Stimulated activated CD8-positive, alpha-beta memory T cell treated with anti-CD3 and anti-CD28 coated beads, Interleukin-12 subunit alpha, Interleukin-12 subunit beta, amount 100 ng/mL, for 1 hour (primary cell): ENCODE data around the gene PARD6G.

Source experiments
- DNase-seq: peaks from one replicate; pipeline ENCODE4 v3.0.0-alpha.2; 2020; ENCODE audit warnings: low read depth

The PARD6G gene

GRCh38 chr18:80143881-80144280 is 103.4 kb downstream of the PARD6G start:
- no peak for DNase-seq

- DNase-seq, result no peak
Observed at GRCh38 chr18:80140455-80140985, 106.8 kb downstream of the PARD6G start.

- DNase-seq, result no peak
Observed at GRCh38 chr18:80137976-80138375, 109.3 kb downstream of the PARD6G start.

GRCh38 chr18:80137137-80137536 is 110.2 kb downstream of the PARD6G start:
- DNase-seq, result no peak

- DNase-seq, result no peak
Observed at GRCh38 chr18:80136679-80137078, 110.6 kb downstream of the PARD6G start.

GRCh38 chr18:80135136-80135535 is 112.2 kb downstream of the PARD6G start:
- DNase-seq, result no peak

DNA sequence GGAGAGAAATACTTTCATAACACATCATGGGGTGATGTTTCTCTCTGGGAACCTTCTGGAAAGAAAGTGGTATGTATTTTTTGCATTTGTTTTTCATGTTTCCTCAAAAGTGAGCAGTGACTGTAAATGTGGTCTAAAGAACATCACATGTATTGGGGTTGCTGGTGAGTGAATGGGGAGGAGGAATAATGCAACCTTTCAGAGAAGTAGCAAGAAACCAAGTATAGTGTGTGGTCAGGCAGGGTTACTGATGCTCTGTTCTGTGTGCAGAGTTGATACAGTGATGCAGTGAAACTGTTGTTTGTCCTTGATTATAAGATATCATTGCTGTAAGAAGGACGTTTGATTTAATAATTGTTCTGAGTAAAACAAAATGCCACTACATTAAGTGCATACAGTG is 114.2 kb downstream of the PARD6G start:
- DNase-seq, result no peak

DNA sequence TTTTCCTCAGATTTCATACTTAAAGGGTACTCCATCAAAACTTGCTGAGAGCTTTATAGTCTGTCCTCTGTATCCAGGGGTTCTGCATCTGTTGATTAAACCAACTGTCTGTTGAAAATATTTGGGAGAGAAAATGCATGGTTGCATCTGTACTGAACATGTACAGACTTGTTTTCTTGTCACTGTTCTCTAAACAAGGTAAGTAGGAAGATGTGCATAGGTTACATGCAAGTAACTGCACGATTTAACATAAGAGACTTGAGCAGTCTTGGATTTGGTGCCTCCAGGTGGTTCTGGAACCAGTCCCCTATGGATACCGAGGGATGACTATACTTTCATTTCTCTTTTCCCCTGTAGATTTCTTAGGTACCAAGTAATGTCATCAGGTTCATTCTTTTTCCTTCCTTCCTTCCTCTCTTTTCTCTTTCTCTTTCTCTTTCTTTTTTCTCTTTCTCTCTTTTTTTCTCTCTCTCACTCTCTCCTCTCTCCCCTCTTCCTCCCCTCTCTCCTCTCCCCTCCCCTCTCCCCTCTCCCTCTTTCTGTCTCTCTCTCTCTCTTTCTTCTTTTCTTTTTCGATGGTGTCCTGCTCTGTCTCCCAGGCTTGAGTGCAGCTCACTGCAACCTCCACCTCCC is 115.0 kb downstream of the PARD6G start:
- no peak for DNase-seq

- DNase-seq, result no peak
Observed at GRCh38 chr18:80130555-80130954, 116.8 kb downstream of the PARD6G start.

DNA sequence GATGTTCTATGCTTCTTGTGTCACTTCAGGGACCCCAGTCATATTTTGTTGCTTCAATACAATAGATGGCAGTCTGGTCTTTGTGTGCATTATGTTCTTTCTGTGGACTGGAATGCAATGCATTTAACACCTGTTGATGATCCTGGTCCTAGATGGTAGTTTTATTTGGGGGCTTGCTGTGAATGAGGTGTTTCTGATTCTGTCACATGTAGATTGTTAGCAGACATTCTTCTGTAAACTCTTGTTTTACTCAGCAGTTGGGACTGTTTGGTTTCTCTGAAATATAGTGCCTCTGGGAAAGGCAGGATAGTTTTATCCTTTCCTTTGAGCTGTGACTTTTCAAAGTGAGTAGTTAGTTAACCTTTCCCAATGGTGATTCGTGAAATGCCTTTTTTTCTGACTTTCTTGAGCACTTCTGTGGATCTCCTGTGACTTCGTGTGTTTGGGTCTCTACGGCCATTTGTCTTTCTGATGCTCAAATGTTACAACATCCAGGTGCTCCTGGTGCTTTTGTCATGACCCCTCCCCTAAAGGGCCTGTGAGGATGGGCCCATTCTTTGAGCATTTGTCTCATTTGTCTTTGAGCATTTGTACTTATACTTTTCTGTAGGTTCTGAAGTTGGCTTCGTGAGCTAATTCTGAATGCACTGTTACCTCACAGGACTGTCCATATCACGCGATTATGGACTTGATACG is 117.5 kb downstream of the PARD6G start:
- DNase-seq, result no peak

- DNase-seq, result no peak
Observed at GRCh38 chr18:80127635-80128034, 119.7 kb downstream of the PARD6G start.

DNA sequence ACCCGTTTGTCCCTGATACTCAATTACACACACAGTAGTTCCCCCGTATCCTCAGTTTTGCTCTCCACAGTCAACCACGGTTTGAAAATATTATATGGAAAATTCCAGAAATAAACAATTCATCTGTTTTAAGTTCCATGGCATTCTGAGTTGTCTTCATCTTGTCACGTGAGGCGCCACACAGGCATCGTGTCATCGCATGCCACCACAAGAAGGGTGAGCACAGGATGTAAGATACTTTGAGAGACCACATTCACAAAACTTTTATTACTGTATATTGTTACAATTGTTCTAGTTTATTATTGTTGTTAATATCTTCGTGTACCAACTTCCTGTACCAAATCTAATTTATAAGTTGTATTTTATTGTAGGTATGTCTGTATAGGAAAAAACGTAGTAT is 120.5 kb downstream of the PARD6G start:
- DNase-seq, result no peak

DNA sequence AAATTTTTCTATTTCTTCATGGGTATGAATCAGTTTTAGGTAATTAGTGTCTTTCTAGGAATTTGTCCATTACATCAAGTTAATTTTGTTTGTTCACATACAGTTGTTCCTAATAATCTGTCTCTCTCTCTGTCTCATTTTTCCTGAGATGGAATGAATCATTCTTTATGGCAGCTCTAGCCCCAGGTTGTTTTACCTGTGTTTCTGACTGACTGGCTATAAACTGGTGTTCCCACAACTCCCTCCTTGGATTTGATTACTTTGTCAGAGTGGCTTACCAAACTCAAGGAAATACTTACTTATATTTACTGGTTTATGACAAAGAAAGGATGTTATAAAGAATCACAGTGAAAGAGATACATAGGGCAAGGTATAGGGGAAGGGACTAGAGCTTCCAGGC is 123.2 kb downstream of the PARD6G start:
- DNase-seq, result no peak

- DNase-seq, result no peak
Observed at GRCh38 chr18:80120932-80121331, 126.4 kb downstream of the PARD6G start.

DNA sequence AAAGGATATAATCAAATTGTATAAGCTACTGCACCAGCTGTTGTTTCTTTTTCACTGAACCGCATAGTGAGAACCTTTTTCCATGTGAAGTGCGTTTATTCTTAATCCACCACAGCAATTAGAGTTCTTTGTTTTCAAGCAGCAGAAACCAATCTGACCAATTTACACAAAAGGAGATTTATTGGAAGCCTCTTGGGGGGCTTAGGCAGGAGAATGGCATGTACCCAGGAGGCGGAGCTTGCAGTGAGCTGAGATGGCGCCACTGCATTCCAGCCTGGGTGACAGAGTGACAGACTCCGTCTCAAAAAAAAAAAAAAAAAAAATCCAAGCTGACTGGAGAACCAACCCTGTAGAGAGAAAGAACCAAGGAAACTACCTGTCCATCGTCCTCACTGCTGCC is 128.2 kb downstream of the PARD6G start:
- DNase-seq, result no peak

- no peak for DNase-seq
Observed at GRCh38 chr18:80115035-80115434, 132.3 kb downstream of the PARD6G start.

- DNase-seq, result no peak
Observed at GRCh38 chr18:80112624-80113248, 134.6 kb downstream of the PARD6G start.

DNA sequence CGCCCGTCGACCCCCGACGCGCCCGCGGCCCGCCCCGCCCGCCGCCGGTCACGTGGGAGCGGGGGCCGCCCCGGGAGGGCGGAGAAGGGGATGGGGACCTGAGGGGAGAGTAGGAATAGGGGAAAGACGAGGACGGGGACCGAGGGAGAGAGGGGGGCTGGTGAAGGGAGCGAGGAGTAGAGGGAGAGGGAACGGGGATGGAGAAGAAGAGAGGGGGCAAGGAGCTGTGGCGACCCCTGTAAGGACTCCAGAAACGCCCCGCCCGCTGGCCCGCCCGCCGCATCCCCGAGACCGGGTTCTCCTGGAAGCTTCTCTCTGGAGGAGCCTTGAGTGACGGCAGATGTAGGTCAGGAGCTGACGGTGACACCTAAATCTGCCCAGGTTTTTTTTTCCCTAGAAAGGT is 137.6 kb downstream of the PARD6G start:
- no peak for DNase-seq

DNA sequence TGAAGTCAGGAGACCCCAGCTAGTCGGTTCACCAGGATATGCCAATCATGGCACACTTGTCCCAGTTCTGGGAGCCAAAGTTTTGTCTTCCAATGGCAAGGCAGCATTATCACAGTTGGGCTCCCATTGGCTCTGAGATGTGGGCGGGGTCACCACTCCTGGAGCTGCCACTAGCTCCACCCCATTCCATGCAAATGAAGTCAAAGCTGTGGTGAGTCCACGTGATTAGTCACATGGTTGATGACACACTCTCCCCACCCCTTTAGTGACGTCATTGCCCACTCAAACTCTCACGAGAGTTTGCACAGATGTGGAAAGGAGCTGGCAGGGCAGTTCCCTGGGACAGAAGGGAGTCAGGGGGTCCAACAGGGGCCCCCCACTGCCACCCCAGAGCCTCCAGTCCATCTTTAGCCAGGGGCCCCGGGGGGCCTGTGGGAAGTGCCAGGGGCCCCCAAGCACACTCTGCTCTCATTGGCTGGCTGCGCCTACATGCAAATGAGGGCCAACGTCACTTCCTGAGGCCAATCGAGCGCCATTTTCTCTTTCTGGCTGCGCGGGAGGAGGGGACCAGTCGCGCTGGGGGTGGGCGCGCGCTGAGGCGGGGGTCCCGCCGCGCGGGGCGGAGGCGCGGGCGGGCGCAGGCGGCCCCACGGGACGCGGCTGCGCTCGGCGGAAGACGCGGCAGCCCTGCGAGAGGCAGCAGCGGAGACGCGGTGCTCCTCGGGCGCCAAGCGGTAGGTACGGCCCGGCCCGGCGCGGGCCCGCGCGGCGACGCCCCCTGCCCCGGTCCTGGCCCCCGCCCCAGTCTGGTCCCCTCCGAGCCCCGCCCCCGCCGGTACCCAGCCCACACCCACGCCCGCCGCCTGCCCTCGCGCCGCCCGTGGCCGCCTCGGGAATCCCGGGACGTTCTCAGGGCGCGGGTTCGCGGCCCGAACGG is 138.3 kb downstream of the PARD6G start, which contains the start of gene ADNP2:
Gene ADNP2, plus strand, starts transcription at position 524 of the 937 bp plus-strand sequence. CDS start 8,281 bp downstream, outside the sequence.
- peak; percentile 66 for DNase-seq

GRCh38 chr18:80108121-80108536 is 139.2 kb downstream of the PARD6G start:
- no peak for DNase-seq

GRCh38 chr18:80107426-80107825 is 139.9 kb downstream of the PARD6G start:
- DNase-seq, result no peak
